Right forelimb (tissue), 1 donor: ENCODE data around the gene ADIPOR2.
"Not testable (repeated sequence)": the region's sequence is repeated elsewhere in the genome, so short reads cannot be mapped to it uniquely, and the experiment has no call there.

Experiments
- DNase-seq: peaks from one replicate; pipeline ENCODE4 v3.0.0-alpha.2; 2018

Gene ADIPOR2

GRCh38 chr12:1705774-1706631, 15.1 kb downstream of the ADIPOR2 start:
- no peak for DNase-seq

- DNase-seq: no peak
Measured at GRCh38 chr12:1706632-1706980, 15.7 kb downstream of the ADIPOR2 start.

GRCh38 chr12:1707051-1707450, 16.2 kb downstream of the ADIPOR2 start:
- no peak for DNase-seq

GRCh38 chr12:1709968-1710367, 19.1 kb downstream of the ADIPOR2 start:
- DNase-seq: not testable (repeated sequence)

GRCh38 chr12:1710870-1711269, 20.0 kb downstream of the ADIPOR2 start:
- DNase-seq: not testable (repeated sequence)

- DNase-seq: not testable (repeated sequence)
Measured at GRCh38 chr12:1711536-1712211, 20.8 kb downstream of the ADIPOR2 start.

GRCh38 chr12:1712305-1712704, 21.4 kb downstream of the ADIPOR2 start:
- DNase-seq: not testable (repeated sequence)

GRCh38 chr12:1712852-1713251, 22.0 kb downstream of the ADIPOR2 start:
- DNase-seq: not testable (repeated sequence)

GRCh38 chr12:1713783-1714348, 23.0 kb downstream of the ADIPOR2 start:
- not testable (repeated sequence) for DNase-seq

GRCh38 chr12:1715459-1715858, 24.6 kb downstream of the ADIPOR2 start:
- not testable (repeated sequence) for DNase-seq

- no peak for DNase-seq
Measured at GRCh38 chr12:1716215-1716862, 25.5 kb downstream of the ADIPOR2 start.

- no peak for DNase-seq
Measured at GRCh38 chr12:1716911-1717310, 26.0 kb downstream of the ADIPOR2 start.

GRCh38 chr12:1719139-1719538, 28.3 kb downstream of the ADIPOR2 start:
- DNase-seq: no peak

- DNase-seq: no peak
Measured at GRCh38 chr12:1720494-1720893, 29.6 kb downstream of the ADIPOR2 start.

GRCh38 chr12:1723721-1724120, 32.9 kb downstream of the ADIPOR2 start:
- DNase-seq: no peak

- no peak for DNase-seq
Measured at GRCh38 chr12:1724250-1724649, 33.4 kb downstream of the ADIPOR2 start.

GRCh38 chr12:1726753-1727152, 35.9 kb downstream of the ADIPOR2 start:
- DNase-seq: no peak

- DNase-seq: no peak
Measured at GRCh38 chr12:1728824-1729223, 38.0 kb downstream of the ADIPOR2 start.

- no peak for DNase-seq
Measured at GRCh38 chr12:1731019-1731687, 40.3 kb downstream of the ADIPOR2 start.

- DNase-seq: not testable (repeated sequence)
Measured at GRCh38 chr12:1731688-1732078, 40.8 kb downstream of the ADIPOR2 start.

GRCh38 chr12:1732914-1733313, 42.0 kb downstream of the ADIPOR2 start:
- DNase-seq: no peak

- DNase-seq: not testable (repeated sequence)
Measured at GRCh38 chr12:1733712-1734111, 42.8 kb downstream of the ADIPOR2 start.
